PFSK-1 (cell line): Measurements from ENCODE around the gene SLC25A33.

Source experiments
- SIN3A ChIP-seq: IDR thresholded peaks from 2 replicates; pipeline ENCODE4 v1.6.1; 2012; ENCODE audit warnings: mild to moderate bottlenecking, low read length, moderate library complexity, borderline replicate concordance; ENCODE audit not compliant: insufficient read depth
- TF ChIP-seq, protein P1 (sequence below), 2 experiments: IDR thresholded peaks; 2 replicates each; pipeline versions ENCODE4 v1.6.1 to v1.8.0; 2011 to 2012; ENCODE audit warnings: low read depth in 2 of 2, low read length in 2 of 2, control low read depth in 1 of 2, inconsistent platforms in 1 of 2, mild to moderate bottlenecking in 1 of 2, moderate library complexity in 1 of 2; ENCODE audit not compliant: insufficient read depth in 1 of 2

DNA sequence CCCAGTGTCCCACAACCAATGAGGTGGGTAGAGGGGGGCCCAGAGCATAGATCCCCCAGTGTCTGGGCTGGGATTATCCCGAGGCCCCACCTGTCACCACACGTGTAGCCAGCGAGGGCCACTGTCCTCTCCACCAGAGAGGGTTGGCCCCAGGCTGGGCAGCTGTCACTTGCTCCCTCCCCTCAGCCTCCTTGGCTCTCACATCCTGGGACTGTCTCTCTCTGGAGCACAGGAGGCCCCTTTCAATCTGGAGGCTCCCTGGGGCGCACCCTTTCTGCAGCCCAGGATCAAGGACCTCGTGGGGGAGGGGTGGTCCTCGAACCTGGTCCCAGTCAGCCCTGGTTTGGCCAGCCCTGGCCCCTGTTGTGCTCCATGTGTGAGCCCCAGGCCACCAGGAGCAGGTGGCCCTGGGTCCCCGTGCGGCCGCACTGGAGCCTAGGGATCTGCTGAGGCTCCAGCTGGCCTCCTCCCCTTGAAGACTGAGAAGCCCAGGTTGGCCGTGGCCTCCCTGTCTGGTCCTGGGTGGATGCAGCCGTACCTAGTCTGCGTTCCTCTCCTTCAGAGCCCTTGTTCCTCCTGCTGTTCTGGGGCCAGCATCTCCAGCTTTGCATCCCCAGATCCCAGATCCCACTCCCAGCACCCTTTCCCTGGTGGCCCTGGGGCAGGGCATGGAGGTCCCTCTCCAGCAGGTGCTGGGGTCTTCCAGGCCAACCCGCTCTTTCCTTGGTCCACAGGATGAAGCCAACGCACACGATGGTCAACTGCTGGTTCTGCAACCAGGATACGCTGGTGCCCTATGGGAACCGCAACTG lies 56.1 kb downstream of the SLC25A33 start:
- TF ChIP-seq, protein P1, sequence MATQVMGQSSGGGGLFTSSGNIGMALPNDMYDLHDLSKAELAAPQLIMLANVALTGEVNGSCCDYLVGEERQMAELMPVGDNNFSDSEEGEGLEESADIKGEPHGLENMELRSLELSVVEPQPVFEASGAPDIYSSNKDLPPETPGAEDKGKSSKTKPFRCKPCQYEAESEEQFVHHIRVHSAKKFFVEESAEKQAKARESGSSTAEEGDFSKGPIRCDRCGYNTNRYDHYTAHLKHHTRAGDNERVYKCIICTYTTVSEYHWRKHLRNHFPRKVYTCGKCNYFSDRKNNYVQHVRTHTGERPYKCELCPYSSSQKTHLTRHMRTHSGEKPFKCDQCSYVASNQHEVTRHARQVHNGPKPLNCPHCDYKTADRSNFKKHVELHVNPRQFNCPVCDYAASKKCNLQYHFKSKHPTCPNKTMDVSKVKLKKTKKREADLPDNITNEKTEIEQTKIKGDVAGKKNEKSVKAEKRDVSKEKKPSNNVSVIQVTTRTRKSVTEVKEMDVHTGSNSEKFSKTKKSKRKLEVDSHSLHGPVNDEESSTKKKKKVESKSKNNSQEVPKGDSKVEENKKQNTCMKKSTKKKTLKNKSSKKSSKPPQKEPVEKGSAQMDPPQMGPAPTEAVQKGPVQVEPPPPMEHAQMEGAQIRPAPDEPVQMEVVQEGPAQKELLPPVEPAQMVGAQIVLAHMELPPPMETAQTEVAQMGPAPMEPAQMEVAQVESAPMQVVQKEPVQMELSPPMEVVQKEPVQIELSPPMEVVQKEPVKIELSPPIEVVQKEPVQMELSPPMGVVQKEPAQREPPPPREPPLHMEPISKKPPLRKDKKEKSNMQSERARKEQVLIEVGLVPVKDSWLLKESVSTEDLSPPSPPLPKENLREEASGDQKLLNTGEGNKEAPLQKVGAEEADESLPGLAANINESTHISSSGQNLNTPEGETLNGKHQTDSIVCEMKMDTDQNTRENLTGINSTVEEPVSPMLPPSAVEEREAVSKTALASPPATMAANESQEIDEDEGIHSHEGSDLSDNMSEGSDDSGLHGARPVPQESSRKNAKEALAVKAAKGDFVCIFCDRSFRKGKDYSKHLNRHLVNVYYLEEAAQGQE (IDR thresholded peaks at IDR 0.05; ENCODE audit: insufficient read depth in 1 of 2, low read depth in 2 of 2, low read length in 2 of 2), result no peak
- TF ChIP-seq SIN3A, result no peak
